Upper lobe of left lung (tissue), 4 donors: ENCODE data around the gene AKR1C2.

Experiments
- EP300 ChIP-seq, 4 donors: sonication (generic); formaldehyde crosslinking; IDR thresholded peaks; one replicate each; pipeline ENCODE4 v1.5.1; 2017; ENCODE audit warnings: antibody characterized with exemption in 4 of 4, control low read depth in 2 of 4
- POLR2A ChIP-seq, 4 donors: fragments of 450-650 bp; IDR thresholded peaks; one replicate each; pipeline ENCODE4 v1.5.1; 2016 to 2017; ENCODE audit warnings: antibody characterized with exemption in 4 of 4, mild to moderate bottlenecking in 2 of 4
- POLR2AphosphoS5 ChIP-seq, 2 donors: sonication (generic); formaldehyde crosslinking; IDR thresholded peaks; one replicate each; pipeline ENCODE4 v1.5.1; 2017; ENCODE audit warnings: antibody characterized with exemption in 2 of 2
- TF ChIP-seq, protein P1 (sequence below), 6 experiments: fragments of 450-650 bp in 4 of 6; fragments of 200-600 bp in 2 of 6; sonication (generic) in 2 of 6; IDR thresholded peaks; one replicate each; pipeline ENCODE4 v1.5.1; 2016 to 2019; ENCODE audit warnings: antibody characterized with exemption in 6 of 6

DNA sequence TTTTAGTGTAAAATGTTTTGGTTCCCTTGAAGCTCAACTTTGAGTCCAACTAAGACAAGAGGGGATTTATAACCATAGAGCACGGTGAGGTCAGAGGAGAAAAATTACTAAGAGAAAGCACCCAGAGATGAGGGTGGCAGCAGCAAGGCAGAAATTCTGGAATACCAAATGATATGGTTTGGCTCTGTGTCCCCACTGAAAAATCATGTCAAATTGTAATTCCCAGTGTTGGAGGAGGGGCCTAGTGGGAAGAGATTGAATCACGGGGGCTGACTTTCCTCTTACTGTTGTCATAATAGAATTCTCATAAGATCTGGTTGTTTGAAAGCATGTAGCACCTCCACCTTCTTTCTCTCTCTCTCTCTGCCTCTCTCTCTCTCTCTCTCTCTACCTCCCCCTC lies 59.8 kb downstream of the AKR1C2 start:
- no peak for TF ChIP-seq POLR2A (IDR thresholded peaks at IDR 0.05)
- TF ChIP-seq, protein P1, sequence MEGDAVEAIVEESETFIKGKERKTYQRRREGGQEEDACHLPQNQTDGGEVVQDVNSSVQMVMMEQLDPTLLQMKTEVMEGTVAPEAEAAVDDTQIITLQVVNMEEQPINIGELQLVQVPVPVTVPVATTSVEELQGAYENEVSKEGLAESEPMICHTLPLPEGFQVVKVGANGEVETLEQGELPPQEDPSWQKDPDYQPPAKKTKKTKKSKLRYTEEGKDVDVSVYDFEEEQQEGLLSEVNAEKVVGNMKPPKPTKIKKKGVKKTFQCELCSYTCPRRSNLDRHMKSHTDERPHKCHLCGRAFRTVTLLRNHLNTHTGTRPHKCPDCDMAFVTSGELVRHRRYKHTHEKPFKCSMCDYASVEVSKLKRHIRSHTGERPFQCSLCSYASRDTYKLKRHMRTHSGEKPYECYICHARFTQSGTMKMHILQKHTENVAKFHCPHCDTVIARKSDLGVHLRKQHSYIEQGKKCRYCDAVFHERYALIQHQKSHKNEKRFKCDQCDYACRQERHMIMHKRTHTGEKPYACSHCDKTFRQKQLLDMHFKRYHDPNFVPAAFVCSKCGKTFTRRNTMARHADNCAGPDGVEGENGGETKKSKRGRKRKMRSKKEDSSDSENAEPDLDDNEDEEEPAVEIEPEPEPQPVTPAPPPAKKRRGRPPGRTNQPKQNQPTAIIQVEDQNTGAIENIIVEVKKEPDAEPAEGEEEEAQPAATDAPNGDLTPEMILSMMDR (IDR thresholded peaks at IDR 0.05) = no peak
- no peak for TF ChIP-seq EP300 (IDR thresholded peaks at IDR 0.05)
- no peak for TF ChIP-seq POLR2AphosphoS5 (IDR thresholded peaks at IDR 0.05)
